Trophoblast cell (in vitro differentiated cells and primary cell): Measurements from ENCODE around the gene CGN.

Source experiments
- DNase-seq, 2 donors: peaks; one replicate each; pipeline ENCODE4 v3.0.0-alpha.2; 2016
- H2AFZ ChIP-seq: 2 replicates; pipeline ENCODE4 v1.6.1; 2013; ENCODE audit warnings: low read length, moderate library complexity, mild to moderate bottlenecking; ENCODE audit not compliant: insufficient read depth, poor library complexity
- H2AK5ac ChIP-seq: 2 replicates; pipeline ENCODE4 v1.6.1; 2013; ENCODE audit warnings: mild to moderate bottlenecking, low read length
- H2BK120ac ChIP-seq: 2 replicates; pipeline ENCODE4 v1.6.1; 2013; ENCODE audit warnings: low read length, mild to moderate bottlenecking, moderate library complexity; ENCODE audit not compliant: insufficient read depth, poor library complexity
- H2BK12ac ChIP-seq: 2 replicates; pipeline ENCODE4 v1.6.1; 2013; ENCODE audit warnings: mild to moderate bottlenecking, low read length, moderate library complexity
- H2BK5ac ChIP-seq: 2 replicates; pipeline ENCODE4 v1.6.1; 2013; ENCODE audit warnings: low read length, low read depth, moderate library complexity, mild to moderate bottlenecking; ENCODE audit not compliant: poor library complexity
- H3K14ac ChIP-seq: 2 replicates; pipeline ENCODE4 v1.6.1; 2013; ENCODE audit warnings: mild to moderate bottlenecking, low read length
- H3K18ac ChIP-seq: 2 replicates; pipeline ENCODE4 v1.6.1; 2013; ENCODE audit warnings: mild to moderate bottlenecking, low read length
- H3K23ac ChIP-seq: 2 replicates; pipeline ENCODE4 v1.6.1; 2013; ENCODE audit warnings: low read length
- H3K27ac ChIP-seq: 2 replicates; pipeline ENCODE4 v1.5.1; 2013; ENCODE audit warnings: low read depth, mild to moderate bottlenecking, inconsistent platforms, low read length, moderate library complexity
- H3K27me3 ChIP-seq: 2 replicates; pipeline ENCODE4 v1.6.1; 2013; ENCODE audit warnings: inconsistent platforms, mild to moderate bottlenecking, low read length, moderate library complexity; ENCODE audit not compliant: insufficient read depth
- H3K36me3 ChIP-seq, 2 experiments: 1 replicate in 1 of 2; 2 replicates in 1 of 2; pipeline ENCODE4 v1.6.1; 2013; ENCODE audit warnings: low read length in 2 of 2, mild to moderate bottlenecking in 2 of 2, moderate library complexity in 1 of 2; ENCODE audit not compliant: insufficient read depth in 2 of 2, control insufficient read depth in 1 of 2
- H3K4ac ChIP-seq: 2 replicates; pipeline ENCODE4 v1.6.1; 2013; ENCODE audit warnings: low read depth, mild to moderate bottlenecking, low read length, moderate library complexity
- H3K4me1 ChIP-seq, 2 experiments: 1 replicate in 1 of 2; 2 replicates in 1 of 2; pipeline ENCODE4 v1.6.1; 2013; ENCODE audit warnings: low read length in 2 of 2, mild to moderate bottlenecking in 2 of 2, moderate library complexity in 1 of 2; ENCODE audit not compliant: insufficient read depth in 2 of 2, control insufficient read depth in 1 of 2
- H3K4me2 ChIP-seq: 2 replicates; pipeline ENCODE4 v1.6.1; 2013; ENCODE audit warnings: inconsistent platforms, mild to moderate bottlenecking, low read length, moderate library complexity
- H3K4me3 ChIP-seq: 2 replicates; pipeline ENCODE4 v1.5.1; 2013; ENCODE audit warnings: mild to moderate bottlenecking, low read depth, low read length, inconsistent platforms
- H3K79me1 ChIP-seq: one replicate; pipeline ENCODE4 v1.6.1; 2013; ENCODE audit warnings: low read length
- H3K79me2 ChIP-seq: 2 replicates; pipeline ENCODE4 v1.6.1; 2013; ENCODE audit warnings: low read length, mild to moderate bottlenecking; ENCODE audit not compliant: control insufficient read depth, insufficient read depth, poor library complexity
- H3K9ac ChIP-seq: 2 replicates; pipeline ENCODE4 v1.6.1; 2013; ENCODE audit warnings: mild to moderate bottlenecking, low read length
- H3K9me3 ChIP-seq: 2 replicates; pipeline ENCODE4 v1.6.1; 2013; ENCODE audit warnings: low read depth, mild to moderate bottlenecking, control low read depth, inconsistent platforms, low read length; ENCODE audit not compliant: insufficient read depth
- H4K12ac ChIP-seq: 2 replicates; pipeline ENCODE4 v1.6.1; 2013; ENCODE audit warnings: low read depth, mild to moderate bottlenecking, low read length, moderate library complexity
- H4K8ac ChIP-seq: 2 replicates; pipeline ENCODE4 v1.6.1; 2013; ENCODE audit warnings: low read depth, mild to moderate bottlenecking, low read length, moderate library complexity
- H4K91ac ChIP-seq: one replicate; pipeline ENCODE4 v1.6.1; 2013; ENCODE audit warnings: low read depth, mild to moderate bottlenecking, low read length, moderate library complexity
- WGBS: extraction: QIAGEN DNeasy Blood & Tissue Kit; methylation state at CpG from one replicate; pipeline ENCODE4 v1.1.7; 2013; ENCODE audit warnings: missing lambda C conversion rate; ENCODE audit not compliant: insufficient read length, insufficient coverage; ENCODE audit errors: extremely low coverage; 5-methylcytosine and 5-hydroxymethylcytosine counted together

Gene CGN

GRCh38 chr1:151524736-151525135 is 13.5 kb downstream of the CGN start:
- Histone ChIP-seq H4K12ac (no peak overlapping the region), H3K4ac (no peak overlapping the region), H3K4me2 (no peak overlapping the region), H3K79me1 (no peaks in the 10 kb centered on the region), H3K27ac (no peak overlapping the region), H4K91ac (no peak overlapping the region), H2AK5ac (no peak overlapping the region), H4K8ac (no peak overlapping the region), H3K4me1 (peaks cover 7 to 8% of the 10 kb centered on the region in 2 experiments), H3K27me3 (no peaks in the 10 kb centered on the region), H3K23ac (no peak overlapping the region), H3K18ac (no peak overlapping the region), H2BK5ac (no peak overlapping the region), H3K79me2 (peaks cover 2% of the 10 kb centered on the region), H3K14ac (no peak overlapping the region), H3K36me3 (peaks cover 42 to 43% of the 10 kb centered on the region in 2 experiments), H2AFZ (no peak overlapping the region), H2BK120ac (no peak overlapping the region), H2BK12ac (no peak overlapping the region), H3K9me3 (no peaks in the 10 kb centered on the region), H3K9ac (no peak overlapping the region), H3K4me3 (no peak overlapping the region)
- WGBS: no CpG with 5 or more reads among the region's 7 CpGs
- DNase-seq: no peak

- Histone ChIP-seq H3K79me1 (no peaks in the 10 kb centered on the region), H3K4me2 (no peak overlapping the region), H2AFZ (no peak overlapping the region)
Measured at GRCh38 chr1:151526735-151527525, 15.7 kb downstream of the CGN start.

DNA sequence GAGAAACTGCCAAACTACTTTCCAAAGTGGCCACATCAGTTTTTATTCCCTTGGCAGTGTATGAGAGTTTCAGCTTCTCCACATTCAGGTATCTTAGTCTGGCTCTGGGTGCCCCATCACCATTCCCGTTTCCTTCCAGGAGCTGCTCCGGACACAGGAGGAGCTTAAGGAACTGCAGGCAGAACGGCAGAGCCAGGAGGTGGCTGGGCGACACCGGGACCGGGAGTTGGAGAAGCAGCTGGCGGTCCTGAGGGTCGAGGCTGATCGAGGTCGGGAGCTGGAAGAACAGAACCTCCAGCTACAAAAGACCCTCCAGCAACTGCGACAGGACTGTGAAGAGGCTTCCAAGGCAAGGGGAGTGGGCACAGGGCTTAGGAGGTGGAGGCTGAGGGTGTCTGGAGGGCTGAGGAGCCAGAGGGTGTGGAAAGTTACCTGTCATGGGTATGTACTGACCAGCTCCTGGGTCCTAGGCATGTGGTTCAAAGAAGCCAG is 18.1 kb downstream of the CGN start:
- Histone ChIP-seq H3K79me2 (no peaks in the 10 kb centered on the region), H2AK5ac (no peak overlapping the region), H2BK120ac (no peak overlapping the region), H3K36me3 (peaks cover 48 to 49% of the 10 kb centered on the region in 2 experiments), H3K9me3 (no peaks in the 10 kb centered on the region), H3K9ac (no peak overlapping the region), H3K79me1 (no peaks in the 10 kb centered on the region), H4K12ac (no peak overlapping the region), H3K27me3 (no peaks in the 10 kb centered on the region), H3K23ac (no peak overlapping the region), H2BK5ac (no peak overlapping the region), H3K18ac (no peak overlapping the region), H2AFZ (no peak overlapping the region), H3K4ac (no peak overlapping the region), H3K4me3 (no peak overlapping the region), H4K8ac (no peak overlapping the region), H3K4me2 (no peak overlapping the region), H3K4me1 (no peaks in the 10 kb centered on the region), H4K91ac (no peak overlapping the region), H3K27ac (no peak overlapping the region), H3K14ac (no peak overlapping the region), H2BK12ac (no peak overlapping the region)
- WGBS: no CpG with 5 or more reads among the region's 11 CpGs
- no peak for DNase-seq

More at GRCh38 chr1:151526735-151527525, 15.7 kb downstream of the CGN start:
- DNase-seq: no peak
- Histone ChIP-seq H3K9me3 (no peaks in the 10 kb centered on the region), H3K27me3 (no peaks in the 10 kb centered on the region), H2AK5ac (no peak overlapping the region), H2BK5ac (no peak overlapping the region), H3K9ac (no peak overlapping the region), H3K79me2 (no peaks in the 10 kb centered on the region), H3K14ac (no peak overlapping the region), H3K27ac (no peak overlapping the region), H2BK12ac (no peak overlapping the region), H3K4me1 (no peaks in the 10 kb centered on the region), H4K8ac (no peak overlapping the region), H3K18ac (no peak overlapping the region), H3K4ac (no peak overlapping the region), H3K23ac (no peak overlapping the region), H3K36me3 (peaks cover 44 to 47% of the 10 kb centered on the region in 2 experiments), H4K12ac (no peak overlapping the region), H4K91ac (no peak overlapping the region), H3K4me3 (no peak overlapping the region), H2BK120ac (no peak overlapping the region)
- WGBS: no CpG with 5 or more reads among the region's 7 CpGs

DNA sequence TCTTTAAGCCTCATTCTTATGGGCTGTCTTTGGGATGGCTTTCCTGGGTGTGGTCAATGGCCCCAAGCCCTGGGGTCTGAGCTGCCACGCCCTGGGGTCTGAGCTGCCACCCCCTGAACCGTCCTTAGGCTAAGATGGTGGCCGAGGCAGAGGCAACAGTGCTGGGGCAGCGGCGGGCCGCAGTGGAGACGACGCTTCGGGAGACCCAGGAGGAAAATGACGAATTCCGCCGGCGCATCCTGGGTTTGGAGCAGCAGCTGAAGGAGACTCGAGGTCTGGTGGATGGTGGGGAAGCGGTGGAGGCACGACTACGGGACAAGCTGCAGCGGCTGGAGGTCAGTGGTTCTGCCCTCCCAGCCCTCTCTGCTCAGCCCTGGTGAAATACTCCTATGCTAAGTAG is 18.6 kb downstream of the CGN start:
- Histone ChIP-seq H3K9ac (no peak overlapping the region), H3K36me3 (peaks cover 47 to 48% of the 10 kb centered on the region in 2 experiments), H3K79me1 (no peaks in the 10 kb centered on the region), H3K23ac (no peak overlapping the region), H3K4me2 (no peak overlapping the region), H3K9me3 (no peaks in the 10 kb centered on the region), H4K12ac (no peak overlapping the region), H2AFZ (no peak overlapping the region), H3K79me2 (no peaks in the 10 kb centered on the region), H2BK120ac (no peak overlapping the region), H2BK5ac (no peak overlapping the region), H3K4me3 (no peak overlapping the region), H3K18ac (no peak overlapping the region), H3K27me3 (no peaks in the 10 kb centered on the region), H2AK5ac (no peak overlapping the region), H2BK12ac (no peak overlapping the region), H4K91ac (no peak overlapping the region), H3K14ac (no peak overlapping the region), H3K4ac (no peak overlapping the region), H3K27ac (no peak overlapping the region), H4K8ac (no peak overlapping the region), H3K4me1 (no peaks in the 10 kb centered on the region)
- DNase-seq: no peak
- WGBS: no CpG with 5 or more reads among the region's 18 CpGs
